Erythroblast (primary cell): Measurements from ENCODE around the gene SNRNP200.

ENCODE experiments used
- GATA1 ChIP-seq: IDR thresholded peaks from 2 replicates; pipeline ENCODE4 v1.6.1; 2011; ENCODE audit warnings: low read depth, mild to moderate bottlenecking, control low read depth, low read length, moderate library complexity
- POLR2A ChIP-seq: IDR thresholded peaks from 2 replicates; pipeline ENCODE4 v1.6.1; 2011; ENCODE audit warnings: mild to moderate bottlenecking, low read length

GRCh38 chr2:96252526-96252925 is 52.8 kb downstream of the SNRNP200 start:
- TF ChIP-seq POLR2A (no peak), GATA1 (no peak)
